ENCODE data around the gene SHISAL2A.

Gene SHISAL2A

DNA sequence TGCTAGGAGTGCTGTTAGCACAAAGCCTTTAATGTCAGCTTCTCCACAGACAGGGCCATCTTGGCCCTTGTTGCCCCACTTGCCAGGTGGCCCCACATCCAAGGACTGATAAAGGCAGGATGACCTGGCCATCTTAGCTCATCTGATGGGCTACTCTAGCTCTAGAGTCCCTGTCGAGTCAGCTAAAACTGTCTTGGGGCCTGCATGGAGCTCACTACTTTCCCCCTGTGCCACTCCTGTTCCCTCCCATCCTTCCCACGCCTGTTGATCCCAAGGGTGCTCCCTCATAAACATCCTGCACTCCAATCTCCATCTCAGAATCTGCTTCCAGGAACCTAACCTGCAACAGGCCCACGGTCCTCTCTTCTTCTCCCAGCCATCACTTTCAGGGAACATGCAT, 31.4 kb upstream of the SHISAL2A start:
- TF ChIP-seq, protein P1, sequence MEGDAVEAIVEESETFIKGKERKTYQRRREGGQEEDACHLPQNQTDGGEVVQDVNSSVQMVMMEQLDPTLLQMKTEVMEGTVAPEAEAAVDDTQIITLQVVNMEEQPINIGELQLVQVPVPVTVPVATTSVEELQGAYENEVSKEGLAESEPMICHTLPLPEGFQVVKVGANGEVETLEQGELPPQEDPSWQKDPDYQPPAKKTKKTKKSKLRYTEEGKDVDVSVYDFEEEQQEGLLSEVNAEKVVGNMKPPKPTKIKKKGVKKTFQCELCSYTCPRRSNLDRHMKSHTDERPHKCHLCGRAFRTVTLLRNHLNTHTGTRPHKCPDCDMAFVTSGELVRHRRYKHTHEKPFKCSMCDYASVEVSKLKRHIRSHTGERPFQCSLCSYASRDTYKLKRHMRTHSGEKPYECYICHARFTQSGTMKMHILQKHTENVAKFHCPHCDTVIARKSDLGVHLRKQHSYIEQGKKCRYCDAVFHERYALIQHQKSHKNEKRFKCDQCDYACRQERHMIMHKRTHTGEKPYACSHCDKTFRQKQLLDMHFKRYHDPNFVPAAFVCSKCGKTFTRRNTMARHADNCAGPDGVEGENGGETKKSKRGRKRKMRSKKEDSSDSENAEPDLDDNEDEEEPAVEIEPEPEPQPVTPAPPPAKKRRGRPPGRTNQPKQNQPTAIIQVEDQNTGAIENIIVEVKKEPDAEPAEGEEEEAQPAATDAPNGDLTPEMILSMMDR (IDR thresholded peaks at IDR 0.05; ENCODE audit: control extremely low read depth, extremely low read depth, low read depth, missing control alignments), result no peak
- ChIA-PET POLR2A (no interaction called here), CTCF (interaction anchor here (0.8 to 1.5 kb wide), 5 partner anchors 10 to 85 kb away, joined by 3 read pairs; no protein-coding TSS in a partner anchor)
- no peak for DNase-seq (ENCODE audit: extremely low spot score)

DNA sequence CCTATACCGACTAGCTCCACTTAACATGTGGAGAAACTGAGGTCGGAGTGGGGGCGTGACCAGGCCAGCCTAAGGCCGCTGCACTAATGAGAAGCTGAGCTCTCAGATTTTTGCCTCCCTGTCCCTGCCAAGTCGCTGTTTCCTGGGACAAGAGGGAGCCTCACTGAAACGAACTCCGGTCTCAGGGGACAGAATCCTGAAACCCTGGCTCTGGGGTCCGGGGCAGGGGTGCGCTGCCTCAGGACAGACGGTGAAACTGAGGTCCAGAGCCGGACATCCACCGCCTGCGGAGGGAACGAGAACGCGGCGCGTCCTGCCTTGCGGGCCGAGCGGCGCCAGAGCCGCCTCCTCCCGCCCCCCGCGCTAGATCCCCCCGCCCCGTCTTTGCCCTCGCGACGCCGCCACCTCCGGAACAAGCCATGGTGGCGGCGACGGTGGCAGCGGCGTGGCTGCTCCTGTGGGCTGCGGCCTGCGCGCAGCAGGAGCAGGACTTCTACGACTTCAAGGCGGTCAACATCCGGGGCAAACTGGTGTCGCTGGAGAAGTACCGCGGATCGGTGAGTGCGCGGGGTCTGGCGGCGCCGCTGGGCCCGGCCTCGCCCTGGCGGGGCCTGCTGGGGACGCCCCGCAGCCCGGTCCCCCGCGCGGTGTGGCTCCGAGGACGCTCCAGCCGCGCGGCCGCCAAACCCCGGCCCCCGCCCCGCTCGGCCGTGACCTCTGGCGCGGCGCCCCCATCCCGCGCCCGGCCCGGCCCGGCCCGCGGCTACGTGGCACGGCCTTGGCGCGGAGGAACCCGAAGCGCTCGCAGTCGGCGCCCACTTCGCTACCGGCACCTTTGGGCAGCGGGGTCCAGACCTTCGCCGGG, 30.7 kb upstream of the SHISAL2A start, which contains the start of gene GPX7:
Gene GPX7, plus strand, starts transcription at position 381 of the 865 bp plus-strand sequence. Its CDS starts 39 bp downstream, at position 420.
- POLR2A ChIA-PET, result interaction anchor here (0.5 kb wide), 1 partner anchor 49 kb away, joined by 3 read pairs; no protein-coding TSS in a partner anchor
- CTCF ChIA-PET, result interaction anchor here (0.8 to 1.5 kb wide), 6 partner anchors 9 to 84 kb away, joined by 3 read pairs; no protein-coding TSS in a partner anchor
- TF ChIP-seq, protein P1 (IDR thresholded peaks at IDR 0.05; ENCODE audit: control extremely low read depth, extremely low read depth, low read depth, missing control alignments), result no peak
- peak; percentile 65 for DNase-seq (ENCODE audit: extremely low spot score)

DNA sequence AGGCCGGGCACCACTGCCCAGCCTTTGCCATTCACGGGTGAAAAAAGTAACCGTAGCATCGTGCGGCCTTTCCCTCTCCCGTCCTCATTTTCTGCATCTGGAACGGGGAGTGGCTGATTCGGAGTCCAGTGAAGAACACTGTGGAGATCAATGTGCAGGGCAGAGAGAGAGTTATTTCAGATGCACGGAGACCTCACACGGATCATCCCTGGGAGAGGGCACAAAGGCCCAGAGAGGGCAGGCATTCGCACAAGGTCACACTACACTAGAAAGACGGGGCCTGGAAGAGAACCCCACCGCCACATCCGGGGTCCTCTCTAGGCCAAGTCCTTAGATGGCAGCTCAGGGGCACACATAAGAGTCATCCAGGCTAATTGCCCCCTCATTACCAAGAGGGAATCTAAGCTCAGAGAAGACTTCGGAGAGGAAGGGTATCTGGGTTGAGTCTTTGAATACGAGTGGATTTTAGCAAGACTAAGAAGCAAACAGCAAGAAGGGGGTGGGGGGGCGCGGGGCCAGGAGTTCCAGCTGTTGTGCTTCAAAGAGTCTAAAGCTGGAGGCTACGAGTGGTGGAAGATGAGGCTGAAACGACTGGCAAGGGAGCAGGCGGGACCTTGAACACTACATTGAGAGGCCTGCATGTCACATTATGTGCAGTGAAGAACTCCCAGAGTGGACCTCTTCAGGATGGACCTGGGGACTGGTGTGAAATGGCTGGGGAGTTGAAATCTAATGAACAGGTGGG, 29.9 kb upstream of the SHISAL2A start:
- TF ChIP-seq, protein P1 (IDR thresholded peaks at IDR 0.05; ENCODE audit: control extremely low read depth, extremely low read depth, low read depth, missing control alignments), result no peak
- DNase-seq (ENCODE audit: extremely low spot score), result peak; percentile 26
- CTCF ChIA-PET, result interaction anchor here (1.4 to 2.5 kb wide), 5 partner anchors 8 to 38 kb away, joined by 3 to 7 read pairs (median 5); no protein-coding TSS in a partner anchor
- POLR2A ChIA-PET, result no interaction called here

DNA sequence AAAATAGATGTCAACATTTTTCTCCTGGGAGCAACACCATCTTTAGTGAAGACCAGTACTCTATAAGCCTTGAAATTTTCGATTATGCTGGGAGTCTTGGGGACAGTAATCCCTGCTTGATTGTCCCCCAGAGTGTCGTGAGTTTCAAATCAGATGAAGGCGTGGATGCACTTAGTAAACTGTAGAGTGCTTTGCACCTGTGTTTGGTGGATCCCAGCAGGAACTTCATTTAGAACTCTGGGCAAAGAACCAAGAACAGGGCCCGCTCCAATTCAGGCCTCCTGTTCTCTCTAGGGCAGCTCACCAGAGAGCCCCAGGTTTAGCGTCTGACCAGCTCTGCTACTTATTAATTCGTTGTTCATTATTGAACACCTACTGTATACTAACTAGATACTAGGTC, 29.3 kb upstream of the SHISAL2A start:
- no peak for DNase-seq (ENCODE audit: extremely low spot score)
- POLR2A ChIA-PET, result no interaction called here
- CTCF ChIA-PET, result interaction anchor here (1.4 to 2.5 kb wide), 7 partner anchors 9 to 54 kb away, joined by 3 to 7 read pairs (median 5); no protein-coding TSS in a partner anchor
- TF ChIP-seq, protein P1 (IDR thresholded peaks at IDR 0.05; ENCODE audit: control extremely low read depth, extremely low read depth, low read depth, missing control alignments), result no peak

DNA sequence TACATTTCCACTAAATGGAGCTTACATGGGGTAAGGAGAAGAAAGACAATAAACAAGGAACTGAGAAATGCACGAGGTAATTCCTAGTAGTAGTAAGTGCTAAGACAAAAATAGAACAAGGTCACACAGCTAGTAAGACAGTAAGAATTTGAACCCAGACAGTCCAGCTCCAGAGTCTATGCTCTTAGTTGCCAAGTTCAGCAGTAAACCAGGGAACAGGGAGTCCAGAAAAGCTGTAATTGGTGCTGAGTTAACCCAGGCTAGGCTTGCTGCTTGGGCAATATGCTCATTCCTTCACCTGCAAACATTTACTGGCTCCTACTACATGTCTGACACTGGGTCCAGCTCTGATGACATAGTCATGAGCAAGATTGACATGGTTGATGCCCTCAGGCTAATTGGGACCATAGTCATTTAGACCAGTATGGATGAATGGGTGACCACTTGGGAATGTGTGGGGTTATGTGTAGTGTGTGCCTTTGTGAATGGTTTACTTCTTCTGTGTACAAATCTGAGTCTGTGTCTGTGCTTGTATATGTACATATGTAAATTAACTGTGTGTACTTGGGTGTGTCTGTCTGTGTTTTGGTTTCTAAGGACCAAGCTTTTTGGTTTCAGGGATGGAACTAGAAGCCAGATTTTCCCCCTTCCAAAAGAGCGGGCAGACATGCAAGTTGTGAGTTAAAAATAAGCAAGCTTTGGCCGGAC, 28.8 kb upstream of the SHISAL2A start:
- ChIA-PET CTCF (interaction anchor here (0.8 to 2.5 kb wide), 8 partner anchors 10 to 82 kb away, joined by 3 to 7 read pairs (median 4); no protein-coding TSS in a partner anchor), POLR2A (no interaction called here)
- DNase-seq (ENCODE audit: extremely low spot score), result no peak
- TF ChIP-seq, protein P1 (IDR thresholded peaks at IDR 0.05; ENCODE audit: control extremely low read depth, extremely low read depth, low read depth, missing control alignments), result no peak
